ENCODE data around the gene DIP2A. TPM values are rescaled to one million over a fixed set of nuclear protein-coding genes. Genes with fewer than 3 reads are reported as not detected.
"Not testable (repeated sequence)": the region's sequence is repeated elsewhere in the genome, so short reads cannot be mapped to it uniquely, and the experiment has no call there.

The DIP2A gene
- total RNA-seq, 1 experiment from 2014 or later: 14.8 TPM

DNA sequence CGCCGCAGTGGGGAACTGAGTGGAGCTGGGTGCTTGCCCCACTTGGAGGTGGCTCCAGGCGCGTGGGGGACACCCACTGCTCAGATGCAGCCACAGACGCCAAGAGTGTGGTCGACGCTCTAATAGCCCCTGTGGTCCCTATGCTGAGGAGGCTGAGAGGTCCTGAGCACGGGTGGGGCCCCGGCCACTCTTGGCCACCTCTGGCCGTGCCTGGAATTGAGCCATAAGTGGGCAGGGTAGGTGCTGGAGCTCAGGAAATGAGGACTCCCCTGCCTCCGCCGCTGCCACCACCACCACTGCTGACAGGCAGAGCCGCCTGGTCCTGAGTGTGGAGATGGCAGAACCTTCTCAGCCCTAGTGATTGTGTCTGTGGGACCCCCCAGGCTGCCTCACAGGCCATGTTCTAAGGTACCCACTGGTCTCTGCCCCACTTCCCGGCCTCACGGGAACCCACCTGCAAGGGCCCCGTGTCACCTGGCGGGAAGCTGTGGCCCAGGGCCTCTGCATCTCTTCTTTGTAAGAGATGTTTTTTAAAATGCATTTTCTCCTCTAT lies 34.6 kb upstream of the DIP2A start:
- no peak for DNase-seq (ENCODE audit: extremely low read depth, low read depth)

DNA sequence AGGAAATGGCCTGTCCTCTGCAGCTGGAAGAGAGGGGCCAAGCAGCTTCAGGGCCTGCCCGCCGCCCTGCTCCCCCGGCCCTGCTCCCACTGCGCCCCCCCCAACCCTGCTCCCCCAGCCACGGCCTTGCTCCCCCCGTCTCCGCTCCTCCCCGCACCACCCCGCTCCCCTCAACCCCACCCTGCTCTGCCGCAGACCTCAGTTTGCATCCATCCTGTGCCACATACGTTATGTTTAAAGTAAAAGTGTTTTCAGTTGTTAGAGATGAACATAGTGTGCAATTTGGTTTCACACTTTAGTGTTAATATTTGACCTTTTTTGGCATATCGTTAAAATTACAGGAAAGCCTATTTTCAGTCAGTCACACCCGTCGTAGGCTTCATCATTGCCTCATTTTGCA lies 34.1 kb upstream of the DIP2A start:
- DNase-seq (ENCODE audit: extremely low read depth, low read depth): no peak

DNA sequence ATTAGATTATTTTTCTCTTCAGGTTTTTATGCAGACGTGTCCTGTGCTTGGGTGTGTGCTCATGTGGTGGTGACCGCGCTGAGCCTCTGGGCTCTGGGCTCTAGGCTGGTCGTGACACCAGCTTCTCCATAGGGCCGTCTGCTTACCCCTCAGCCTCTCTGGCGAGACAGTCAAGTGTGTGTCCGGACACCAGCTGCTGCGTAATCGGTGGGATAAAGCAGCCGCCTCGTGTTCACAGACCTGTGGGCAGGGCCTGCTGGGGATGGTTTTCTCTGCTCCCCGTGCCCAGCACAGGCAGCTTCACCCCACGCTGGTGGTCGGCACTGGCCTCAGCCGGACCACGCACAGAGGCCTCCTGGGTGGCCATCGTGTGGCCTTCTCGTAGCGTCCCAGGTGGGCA lies 33.6 kb upstream of the DIP2A start:
- no peak for DNase-seq (ENCODE audit: extremely low read depth, low read depth)

DNA sequence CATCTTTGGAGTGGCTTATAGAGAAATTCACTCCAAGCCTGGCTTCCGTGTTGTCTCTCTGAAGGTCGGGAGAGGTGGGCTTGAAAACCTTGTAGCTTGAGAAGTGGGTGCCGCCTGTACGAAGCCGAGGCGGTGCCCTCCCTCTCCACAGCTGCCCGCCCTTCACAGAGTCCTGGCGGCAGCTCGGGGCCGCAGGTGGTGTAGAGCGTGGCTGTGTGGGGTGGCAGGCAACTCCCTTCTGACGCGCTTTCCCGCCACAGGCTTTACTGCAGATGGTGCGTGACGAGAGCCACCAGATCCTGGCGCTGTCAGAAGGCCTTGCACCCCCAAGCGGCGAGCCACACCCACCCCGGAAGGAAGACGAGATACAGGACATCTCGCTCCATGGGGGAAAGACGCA lies 33.1 kb upstream of the DIP2A start:
- DNase-seq (ENCODE audit: extremely low read depth, low read depth): no peak

DNA sequence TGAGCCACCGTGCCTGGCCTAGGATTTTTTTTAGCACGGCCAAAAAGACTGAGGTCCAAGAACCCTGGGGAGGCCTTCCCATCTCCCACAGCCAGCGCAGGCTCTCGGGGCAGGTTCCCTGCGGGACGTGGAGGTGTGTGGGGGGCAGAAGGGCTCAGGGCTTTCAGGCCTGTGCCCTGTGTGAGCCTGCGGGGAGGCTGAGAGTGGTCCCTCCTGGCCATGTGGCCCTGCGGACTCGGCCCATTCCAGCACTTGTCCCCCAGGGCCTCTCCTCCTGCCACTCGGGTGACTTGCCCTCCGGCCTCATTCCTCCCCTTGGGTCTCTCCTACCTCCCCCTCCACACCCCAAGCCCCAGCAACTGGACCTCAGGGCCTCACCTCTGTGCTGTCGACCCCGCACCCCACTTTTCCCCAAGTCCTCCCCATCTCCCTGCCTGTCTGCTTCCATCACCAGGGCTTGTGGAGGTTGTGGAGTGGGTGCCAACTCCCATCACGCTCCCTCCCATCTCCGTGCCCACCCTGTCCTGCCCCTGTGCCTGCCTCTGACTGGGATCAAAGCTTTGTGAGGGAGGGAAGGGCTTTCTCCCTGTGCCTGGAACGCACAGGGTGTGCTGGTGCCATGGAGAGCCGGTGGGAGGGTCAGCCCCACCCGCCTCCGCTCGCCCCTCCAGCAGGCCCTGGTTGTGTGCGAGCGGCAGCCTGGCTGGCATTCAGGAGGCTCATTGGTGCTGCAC lies 32.2 kb upstream of the DIP2A start:
- DNase-seq (ENCODE audit: extremely low read depth, low read depth): no peak

DNA sequence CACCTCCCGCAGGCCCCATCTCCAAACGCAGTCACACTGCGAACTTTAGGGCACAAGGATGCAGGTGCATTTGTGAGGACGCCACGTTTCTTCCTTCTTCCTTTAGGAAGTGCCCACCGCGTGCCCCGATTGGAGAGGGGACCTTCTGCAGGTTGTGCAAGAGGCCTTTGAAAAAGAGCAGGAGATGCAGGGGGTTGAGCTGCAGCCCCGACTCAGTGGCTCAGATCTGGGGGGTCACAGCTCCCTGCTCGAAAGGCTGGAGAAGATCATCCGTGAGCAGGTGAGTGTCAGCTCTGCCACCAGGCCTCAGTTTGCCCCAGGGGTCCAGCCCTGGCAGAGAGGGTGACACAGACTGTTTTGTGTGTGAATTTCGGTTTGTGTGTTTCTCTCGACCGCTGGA lies 31.2 kb upstream of the DIP2A start:
- DNase-seq (ENCODE audit: extremely low read depth, low read depth): no peak

DNA sequence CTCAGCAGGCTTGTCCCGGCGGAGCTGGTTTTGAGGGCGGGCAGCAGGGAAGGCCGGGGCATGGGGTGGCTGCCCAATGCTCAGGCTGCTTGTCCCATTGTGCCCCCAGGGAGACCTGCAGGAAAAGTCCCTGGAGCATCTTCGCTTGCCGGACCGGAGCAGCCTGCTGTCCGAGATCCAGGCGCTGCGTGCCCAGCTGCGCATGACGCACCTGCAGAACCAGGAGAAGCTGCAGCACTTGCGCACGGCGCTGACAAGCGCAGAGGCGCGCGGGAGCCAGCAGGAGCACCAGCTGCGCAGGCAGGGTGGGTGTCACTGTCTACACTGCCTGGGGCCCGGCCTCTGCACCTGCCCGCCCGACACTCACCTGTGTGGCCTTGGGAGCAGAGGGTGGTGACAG lies 30.4 kb upstream of the DIP2A start:
- no peak for DNase-seq (ENCODE audit: extremely low read depth, low read depth)

DNA sequence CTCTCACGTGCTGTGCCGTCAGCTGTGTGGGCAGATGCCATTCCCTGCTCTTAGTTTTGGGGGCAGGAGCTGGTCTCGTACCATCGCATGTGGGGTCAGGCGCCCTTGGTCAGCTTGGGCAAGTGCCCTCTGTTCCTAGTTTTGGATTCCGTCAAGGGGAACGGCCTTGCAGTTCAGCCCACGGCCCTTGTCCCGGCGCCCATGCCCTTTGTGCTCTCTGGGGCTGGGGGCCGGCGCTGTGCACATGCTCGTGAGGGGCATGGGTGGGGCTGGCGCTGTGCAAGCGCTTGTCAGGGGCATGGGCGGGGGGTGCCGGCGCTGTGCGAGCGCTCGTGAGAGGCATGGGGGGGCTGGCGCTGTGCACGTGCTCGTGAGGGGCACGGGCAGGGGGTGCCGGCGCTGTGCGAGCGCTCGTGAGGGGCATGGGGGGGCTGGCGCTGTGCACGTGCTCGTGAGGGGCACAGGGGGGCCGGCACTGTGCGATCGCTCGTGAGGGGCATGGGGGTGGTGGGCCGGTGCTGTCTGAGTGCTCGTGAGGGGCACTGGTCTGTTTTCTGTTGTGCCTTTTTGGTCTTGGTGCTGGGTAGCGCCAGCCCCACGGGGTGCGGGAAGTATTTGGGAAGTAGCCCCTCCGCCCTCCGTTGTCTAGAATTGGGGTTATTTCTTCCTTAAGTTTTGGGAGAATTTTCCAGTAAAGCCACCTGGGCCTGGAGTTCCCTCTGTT lies 29.5 kb upstream of the DIP2A start:
- DNase-seq (ENCODE audit: extremely low read depth, low read depth): no peak

DNA sequence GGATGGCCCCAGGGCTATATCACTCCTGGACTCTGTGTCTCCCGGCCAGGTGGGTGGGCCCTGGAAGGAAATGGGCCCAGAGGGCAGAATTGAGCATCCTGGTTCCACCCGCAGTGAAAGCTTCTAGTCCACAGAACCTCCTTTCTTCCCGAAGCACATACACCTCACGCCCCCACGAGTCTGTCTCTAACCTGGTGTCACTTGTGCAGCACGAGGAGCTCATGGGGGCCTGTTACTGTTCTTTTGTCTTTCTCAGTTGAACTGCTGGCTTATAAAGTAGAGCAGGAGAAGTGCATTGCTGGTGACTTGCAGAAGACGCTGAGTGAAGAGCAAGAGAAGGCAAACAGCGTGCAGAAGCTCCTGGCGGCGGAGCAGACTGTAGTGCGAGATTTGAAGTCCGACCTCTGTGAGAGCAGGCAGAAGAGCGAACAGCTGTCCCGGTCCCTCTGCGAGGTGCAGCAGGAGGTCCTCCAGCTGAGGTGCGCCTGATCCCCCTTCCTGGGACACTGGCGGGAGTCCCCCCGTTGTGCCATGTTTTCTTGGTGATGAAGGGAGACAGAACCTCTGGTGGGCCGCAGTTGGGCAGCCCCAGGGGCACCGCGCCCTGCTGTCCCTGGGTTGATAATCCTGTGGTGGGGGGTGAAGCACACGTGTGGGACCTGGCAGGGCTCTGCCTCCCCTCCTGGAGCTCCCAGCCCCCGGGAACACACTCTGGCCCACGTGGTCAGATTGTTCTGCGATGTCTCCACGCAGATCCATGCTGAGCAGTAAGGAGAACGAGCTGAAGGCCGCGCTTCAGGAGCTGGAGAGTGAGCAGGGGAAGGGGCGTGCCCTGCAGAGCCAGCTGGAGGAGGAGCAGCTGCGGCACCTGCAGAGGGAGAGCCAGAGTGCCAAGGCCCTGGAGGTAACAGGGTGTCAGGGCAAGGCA lies 28.7 kb upstream of the DIP2A start:
- DNase-seq (ENCODE audit: extremely low read depth, low read depth): no peak

DNA sequence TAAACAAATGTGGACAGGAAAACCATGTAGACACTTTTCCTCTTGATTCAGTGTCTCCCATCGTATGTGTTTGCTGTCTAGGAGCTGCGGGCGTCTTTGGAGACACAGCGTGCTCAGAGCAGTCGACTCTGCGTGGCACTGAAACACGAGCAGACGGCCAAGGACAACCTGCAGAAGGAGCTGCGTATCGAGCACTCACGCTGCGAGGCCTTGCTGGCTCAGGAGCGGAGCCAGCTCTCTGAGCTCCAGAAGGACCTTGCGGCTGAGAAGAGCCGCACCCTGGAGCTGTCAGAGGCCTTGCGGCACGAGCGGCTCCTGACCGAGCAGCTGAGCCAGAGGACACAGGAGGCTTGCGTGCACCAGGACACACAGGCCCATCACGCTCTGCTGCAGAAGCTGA lies 27.2 kb upstream of the DIP2A start:
- DNase-seq (ENCODE audit: extremely low read depth, low read depth): no peak

DNA sequence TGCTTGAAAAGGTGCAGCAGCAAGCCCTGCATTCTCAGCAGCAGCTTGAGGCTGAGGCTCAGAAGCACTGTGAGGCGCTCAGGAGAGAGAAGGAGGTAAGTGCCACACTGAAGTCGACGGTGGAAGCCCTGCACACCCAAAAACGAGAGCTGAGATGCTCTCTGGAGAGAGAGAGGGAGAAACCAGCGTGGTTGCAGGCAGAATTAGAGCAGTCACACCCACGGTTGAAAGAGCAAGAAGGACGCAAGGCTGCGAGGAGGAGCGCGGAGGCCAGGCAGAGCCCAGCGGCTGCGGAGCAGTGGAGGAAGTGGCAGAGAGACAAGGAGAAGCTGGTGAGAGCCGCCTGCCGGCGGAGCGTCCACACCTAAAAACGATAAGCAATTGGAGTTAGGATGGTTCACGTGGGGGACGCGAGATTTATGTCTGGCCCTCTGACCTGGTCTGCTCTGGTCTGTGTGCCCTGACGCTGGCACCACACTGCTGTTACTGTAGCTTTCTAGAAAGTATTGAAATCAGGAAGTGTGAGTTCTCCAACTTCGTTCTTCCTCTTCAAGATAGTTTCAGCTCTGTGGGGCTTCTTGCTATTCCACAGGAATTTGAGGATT lies 26.7 kb upstream of the DIP2A start:
- DNase-seq (ENCODE audit: extremely low read depth, low read depth): no peak

DNA sequence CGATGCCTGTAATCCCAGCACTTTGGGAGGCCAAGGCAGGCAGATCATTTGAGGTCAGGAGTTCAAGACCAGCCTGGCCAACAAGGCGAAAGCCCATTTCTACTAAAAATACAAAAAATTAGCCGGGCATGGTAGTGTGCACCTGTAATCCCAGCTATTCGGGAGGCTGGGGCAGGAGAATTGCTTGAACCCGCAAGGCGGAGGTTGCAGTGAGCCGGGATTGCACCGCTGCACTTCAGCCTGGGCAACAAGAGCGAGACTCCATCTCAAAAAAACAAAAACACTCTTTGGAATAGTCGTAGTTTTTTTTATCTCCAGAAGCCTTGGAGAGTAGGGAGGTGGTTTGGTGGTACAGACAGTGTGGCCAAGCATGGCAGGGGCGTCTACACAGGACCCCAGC lies 25.6 kb upstream of the DIP2A start:
- not testable (repeated sequence) for DNase-seq (ENCODE audit: extremely low read depth, low read depth)

DNA sequence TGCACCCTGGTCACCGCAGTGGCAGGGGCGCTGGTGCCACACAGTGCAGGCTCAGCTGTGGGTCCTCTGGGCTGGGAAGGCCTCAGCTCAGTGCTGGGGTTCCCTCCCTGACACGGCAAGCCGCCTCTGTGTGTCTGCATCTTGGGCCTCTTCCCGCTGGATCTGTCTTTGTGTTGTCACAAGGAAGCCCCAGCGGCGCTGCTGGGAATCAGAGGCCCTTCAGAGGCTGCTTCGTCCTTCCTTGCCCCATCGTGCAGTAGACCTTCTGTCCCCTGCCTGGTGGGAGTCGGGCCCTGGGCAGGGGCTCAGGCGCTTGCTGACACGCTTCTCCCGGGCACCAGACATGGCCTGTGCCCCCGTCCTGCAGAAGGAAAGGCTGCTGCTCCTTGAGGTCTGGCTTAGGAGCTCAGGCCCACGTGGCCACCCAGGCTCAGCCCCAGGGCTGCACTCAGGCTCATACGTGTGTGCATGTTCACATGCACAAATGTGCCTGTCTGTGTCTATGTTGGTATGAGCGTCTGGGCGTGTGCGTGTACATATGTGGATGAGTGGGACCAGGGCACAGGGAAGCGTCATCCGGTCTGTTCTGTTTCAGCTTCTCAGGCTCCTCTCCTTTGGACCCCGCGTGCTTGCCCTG lies 24.3 kb upstream of the DIP2A start:
- DNase-seq (ENCODE audit: extremely low read depth, low read depth): no peak

DNA sequence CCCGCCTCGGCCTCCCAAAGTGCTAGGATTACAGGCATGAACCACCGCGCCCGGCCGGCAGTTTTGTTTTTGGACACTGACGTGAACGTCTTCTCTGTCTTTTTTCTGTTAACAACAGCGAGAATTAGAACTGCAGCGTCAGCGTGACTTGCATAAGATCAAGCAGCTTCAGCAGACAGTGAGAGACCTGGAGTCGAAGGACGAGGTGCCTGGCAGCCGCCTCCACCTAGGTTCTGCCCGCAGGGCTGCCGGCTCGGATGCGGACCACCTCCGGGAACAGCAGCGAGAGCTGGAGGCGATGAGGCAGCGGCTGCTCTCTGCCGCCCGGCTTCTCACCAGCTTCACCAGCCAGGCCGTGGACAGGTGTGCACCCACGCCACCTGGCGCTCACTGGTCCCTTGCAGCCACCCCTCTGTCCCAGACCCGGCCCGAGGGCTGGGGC lies 22.9 kb upstream of the DIP2A start:
- DNase-seq (ENCODE audit: extremely low read depth, low read depth): no peak

DNA sequence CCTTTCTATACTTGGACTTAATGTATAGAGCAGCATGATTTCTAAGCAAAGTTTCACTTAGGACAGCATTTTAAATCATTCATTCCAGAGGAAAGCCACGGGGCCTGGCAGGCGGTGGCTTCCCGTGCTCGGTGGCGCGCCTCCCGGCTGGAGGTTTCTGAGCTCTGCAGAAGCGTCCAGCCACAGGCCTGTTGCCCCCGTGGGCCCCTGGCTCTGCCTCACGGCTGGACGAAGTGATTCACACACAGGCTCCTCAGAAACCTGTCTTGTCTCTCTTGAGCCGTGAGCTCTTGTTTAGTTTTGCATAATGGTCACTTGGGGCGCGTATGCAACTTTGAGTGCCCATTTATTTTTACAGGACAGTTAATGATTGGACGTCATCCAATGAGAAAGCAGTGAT lies 22.1 kb upstream of the DIP2A start:
- DNase-seq (ENCODE audit: extremely low read depth, low read depth): no peak

DNA sequence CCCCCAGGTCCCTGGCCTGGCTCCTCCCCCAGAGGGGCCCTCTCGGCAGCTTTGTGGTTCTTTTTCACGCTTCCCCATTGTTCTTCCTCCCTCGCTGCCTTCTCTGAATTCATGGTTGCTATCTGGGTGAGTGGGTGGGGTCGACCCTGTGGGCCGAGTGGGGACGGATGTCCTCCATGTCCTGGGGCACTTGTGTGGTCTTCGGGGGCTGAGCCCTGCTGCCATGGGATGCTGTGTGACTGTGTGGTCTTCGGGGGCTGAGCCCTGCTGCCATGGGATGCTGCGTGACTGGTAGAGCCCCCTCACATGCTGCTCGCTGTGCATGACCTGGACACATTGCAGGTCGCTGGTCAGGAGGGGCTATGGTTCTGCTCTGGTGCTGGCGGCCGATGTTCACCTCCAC lies 21.6 kb upstream of the DIP2A start:
- no peak for DNase-seq (ENCODE audit: extremely low read depth, low read depth)

DNA sequence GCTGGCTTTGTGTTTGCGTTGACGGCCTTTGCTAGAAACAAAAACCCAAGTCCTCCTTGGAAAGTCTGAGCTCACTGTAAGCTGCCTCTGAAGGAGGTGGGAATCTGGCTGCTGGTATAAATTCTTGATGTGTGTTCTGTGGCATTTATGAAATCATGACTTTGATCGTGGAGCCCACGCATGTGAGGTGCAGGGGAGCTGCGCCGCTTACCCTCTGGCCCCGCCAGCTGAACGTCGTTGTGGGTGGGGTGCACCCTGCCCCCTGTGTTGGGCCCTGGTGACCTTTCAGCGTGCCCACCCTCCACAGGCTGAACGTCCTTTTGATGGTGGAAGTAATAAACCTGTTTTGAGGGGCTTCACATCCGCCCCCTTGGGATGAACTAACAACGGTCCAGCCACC lies 21.2 kb upstream of the DIP2A start:
- no peak for DNase-seq (ENCODE audit: extremely low read depth, low read depth)

DNA sequence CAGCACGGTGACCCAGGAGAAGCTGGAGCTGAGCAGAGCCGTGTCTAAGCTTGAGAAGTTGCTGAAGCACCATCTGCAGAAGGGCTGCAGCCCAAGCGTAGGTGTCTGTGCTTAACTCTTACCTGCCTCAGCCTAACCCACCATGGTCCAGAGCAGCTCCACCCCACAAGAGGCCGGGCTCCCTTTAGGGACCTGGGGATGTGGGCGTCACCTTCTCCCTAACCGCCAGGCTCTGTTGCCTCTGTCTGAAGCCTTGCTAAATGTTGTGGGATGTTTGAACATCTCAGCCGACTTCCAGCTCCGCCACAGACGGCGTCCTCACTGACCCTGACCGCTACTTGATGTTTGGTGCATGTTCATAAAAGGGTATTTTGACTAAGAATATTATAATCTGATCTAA lies 20.4 kb upstream of the DIP2A start:
- DNase-seq (ENCODE audit: extremely low read depth, low read depth): no peak

DNA sequence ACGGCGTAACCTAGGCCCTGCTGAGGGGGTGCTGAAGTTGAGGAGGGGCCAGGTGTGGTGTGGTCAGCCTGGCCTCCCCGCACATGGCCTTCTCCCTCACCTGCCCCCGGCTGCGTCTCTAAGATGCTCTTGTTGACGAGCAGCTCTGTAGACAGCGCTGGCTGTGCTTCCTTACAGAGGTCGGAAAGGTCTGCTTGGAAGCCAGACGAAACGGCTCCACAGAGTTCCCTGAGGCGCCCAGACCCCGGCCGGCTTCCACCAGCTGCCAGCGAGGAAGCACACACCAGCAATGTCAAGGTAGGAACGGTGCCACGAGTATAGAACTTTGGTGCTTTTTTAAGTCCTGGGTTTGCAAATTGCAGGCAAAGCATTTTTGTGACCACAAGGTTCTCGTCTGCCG lies 18.8 kb upstream of the DIP2A start:
- DNase-seq (ENCODE audit: extremely low read depth, low read depth): no peak

DNA sequence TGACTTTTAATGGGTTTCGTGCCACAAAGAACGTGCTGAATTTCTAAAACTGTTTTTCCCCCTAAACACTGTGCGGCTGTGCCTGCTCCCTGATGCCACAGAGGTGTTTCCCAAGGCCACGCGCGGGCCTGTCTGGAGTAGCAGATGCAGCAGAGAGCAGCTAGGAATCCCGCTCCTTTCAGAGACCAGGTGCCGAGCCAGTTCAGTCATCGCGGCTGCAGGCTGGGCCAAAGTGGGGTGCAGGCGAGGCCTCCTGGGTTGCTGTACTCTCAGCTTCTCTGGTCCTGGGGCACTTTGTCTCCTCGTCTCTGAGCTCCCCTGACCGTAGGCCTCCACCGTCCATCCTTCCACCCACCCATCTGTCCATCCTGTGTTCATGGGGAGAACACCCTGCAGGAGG lies 17.4 kb upstream of the DIP2A start:
- DNase-seq (ENCODE audit: extremely low read depth, low read depth): no peak

All from NCI-H460 (cell line).